CD8-positive, alpha-beta memory T cell (primary cell): ENCODE results near the gene P2RX1. TPM values are rescaled to one million over a fixed set of nuclear protein-coding genes. Genes with fewer than 3 reads are reported as not detected.

Experiments
- CTCF ChIA-PET: fragments of 350-600 bp; sonication (Branson Sonifier 250); formaldehyde crosslinking; loops from one replicate; lab custom pipeline; 2021; ENCODE audit warnings: antibody characterized with exemption; lab: Charles Lee
- POLR2A ChIA-PET: fragments of 350-600 bp; sonication (Branson Sonifier 250); formaldehyde crosslinking; loops from one replicate; lab custom pipeline; 2021; ENCODE audit warnings: antibody characterized with exemption; lab: Charles Lee
- DNase-seq, 5 donors: peaks; one replicate each; pipeline versions ENCODE4 v3.0.0 to v3.0.0-alpha.2; 2020 to 2022; ENCODE audit warnings: mixed read lengths in 1 of 5
- H3K27ac ChIP-seq: one replicate; pipeline ENCODE4 v1.7.0; 2013; ENCODE audit warnings: low read depth, mild to moderate bottlenecking, low read length, moderate library complexity
- H3K27me3 ChIP-seq: 2 replicates; pipeline ENCODE4 v1.7.0; 2013; ENCODE audit warnings: low read length, mild to moderate bottlenecking; ENCODE audit not compliant: insufficient read depth, poor library complexity, severe bottlenecking
- H3K36me3 ChIP-seq: 2 replicates; pipeline ENCODE4 v1.7.0; 2013; ENCODE audit warnings: mild to moderate bottlenecking, low read length, moderate library complexity; ENCODE audit not compliant: insufficient read depth
- H3K4me1 ChIP-seq: 2 replicates; pipeline ENCODE4 v1.7.0; 2013; ENCODE audit warnings: mild to moderate bottlenecking, low read length, moderate library complexity; ENCODE audit not compliant: insufficient read depth
- H3K4me3 ChIP-seq: 2 replicates; pipeline ENCODE4 v1.7.0; 2013; ENCODE audit warnings: mild to moderate bottlenecking, low read length
- H3K9me3 ChIP-seq: 2 replicates; pipeline ENCODE4 v1.7.0; 2013; ENCODE audit warnings: mild to moderate bottlenecking, low read length
- H3K27ac Mint-ChIP-seq, 8 donors: one replicate each; pipeline ENCODE4 v1.8.0; 2020 to 2021; ENCODE audit warnings: mixed read lengths in 8 of 8, mild to moderate bottlenecking in 6 of 8, inconsistent platforms in 3 of 8, moderate library complexity in 3 of 8
- H3K27me3 Mint-ChIP-seq, 2 donors: one replicate each; pipeline ENCODE4 v1.8.0; 2020 to 2021; ENCODE audit warnings: mixed read lengths in 2 of 2, mild to moderate bottlenecking in 1 of 2, moderate library complexity in 1 of 2
- H3K36me3 Mint-ChIP-seq, 3 donors: one replicate each; pipeline ENCODE4 v1.8.0; 2020 to 2021; ENCODE audit warnings: mixed read lengths in 3 of 3, inconsistent platforms in 1 of 3, mild to moderate bottlenecking in 1 of 3
- H3K4me1 Mint-ChIP-seq, 3 donors: one replicate each; pipeline ENCODE4 v1.8.0; 2020 to 2021; ENCODE audit warnings: mixed read lengths in 3 of 3, inconsistent platforms in 1 of 3, mild to moderate bottlenecking in 1 of 3
- H3K4me3 Mint-ChIP-seq, 7 donors: one replicate each; pipeline ENCODE4 v1.8.0; 2020 to 2021; ENCODE audit warnings: mixed read lengths in 7 of 7, mild to moderate bottlenecking in 6 of 7, moderate library complexity in 4 of 7, inconsistent platforms in 2 of 7
- H3K9me3 Mint-ChIP-seq, 5 donors: one replicate each; pipeline ENCODE4 v1.8.0; 2020 to 2022; ENCODE audit warnings: mixed read lengths in 5 of 5, mild to moderate bottlenecking in 3 of 5, moderate library complexity in 2 of 5, inconsistent platforms in 1 of 5
- polyA plus RNA-seq: library from polyadenylated mRNA; unstranded; fragments of 300-500 nt; fragmentation: Illumina TruSeq; gene quantifications from one replicate; pipeline ENCODE4 v1.2.3, GENCODE V29; 2021
- total RNA-seq, 2 experiments: library from RNA; stranded (reverse); gene quantifications; one replicate each; pipeline ENCODE4 v1.2.3, GENCODE V29; 2021

The P2RX1 gene
- total and polyA plus RNA-seq, 3 experiments from 2014 or later, result 0.13 to 0.22 TPM; not detected in 1

- no peaks in the 10 kb centered on the region for H3K36me3 Mint-ChIP-seq
- no peaks in the 10 kb centered on the region for H3K27me3 Mint-ChIP-seq
- Histone ChIP-seq H3K27ac (no peak overlapping the region), H3K4me3 (no peak overlapping the region), H3K4me1 (peaks cover 26% of the 10 kb centered on the region), H3K27me3 (no peaks in the 10 kb centered on the region), H3K9me3 (no peaks in the 10 kb centered on the region), H3K36me3 (no peaks in the 10 kb centered on the region)
- peak overlapping the region in 7 of 8 donors; percentile 31 to 94 (median 72) for H3K27ac Mint-ChIP-seq
- CTCF ChIA-PET, result no interaction called here
- peaks cover 19 to 21% (median 19%) of the 10 kb centered on the region in 3 donors for H3K4me1 Mint-ChIP-seq
- no peak for DNase-seq
- POLR2A ChIA-PET, result no interaction called here
- no peak overlapping the region for H3K4me3 Mint-ChIP-seq
- H3K9me3 Mint-ChIP-seq, result no peaks in the 10 kb centered on the region
Observed at GRCh38 chr17:3909257-3909656, 7.0 kb downstream of the P2RX1 start.

GRCh38 chr17:3907483-3908216 is 8.6 kb downstream of the P2RX1 start:
- ChIA-PET CTCF (interaction anchor here (1.1 to 1.8 kb wide), 2 partner anchors 47 to 62 kb away, joined by 3 to 7 read pairs; partner anchors contain the start of gene NCBP3), POLR2A (no interaction called here)
- Mint-ChIP-seq H3K27ac (peak overlapping the region in 3 of 8 donors; percentile 36 to 52 (median 51)), H3K9me3 (no peaks in the 10 kb centered on the region), H3K36me3 (no peaks in the 10 kb centered on the region), H3K4me1 (peaks cover 10 to 12% (median 10%) of the 10 kb centered on the region in 3 donors), H3K27me3 (no peaks in the 10 kb centered on the region), H3K4me3 (no peak overlapping the region)
- Histone ChIP-seq H3K36me3 (no peaks in the 10 kb centered on the region), H3K4me3 (no peak overlapping the region), H3K27me3 (no peaks in the 10 kb centered on the region), H3K9me3 (no peaks in the 10 kb centered on the region), H3K4me1 (peaks cover 16% of the 10 kb centered on the region), H3K27ac (no peak overlapping the region)
- no peak for DNase-seq

DNA sequence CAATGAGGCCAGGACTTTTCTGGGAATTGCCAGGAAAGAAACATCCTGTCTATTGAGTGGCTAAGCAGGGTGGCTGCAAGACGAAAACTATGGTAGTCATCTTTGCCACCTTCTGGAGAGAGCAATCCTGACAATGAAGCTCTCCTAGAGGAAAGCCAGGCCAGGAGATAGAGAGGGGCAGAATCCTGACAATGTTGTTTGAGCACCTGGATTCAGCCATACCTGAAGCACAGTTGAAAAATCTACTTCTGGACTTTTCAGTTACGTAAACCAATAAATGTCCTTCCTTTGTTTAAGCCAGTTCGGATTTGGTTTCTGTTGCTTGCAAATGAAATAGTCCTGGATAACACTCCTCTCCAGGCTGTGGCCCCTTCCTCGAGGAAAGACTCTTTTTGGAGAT is 9.4 kb downstream of the P2RX1 start:
- H3K4me3 Mint-ChIP-seq, result no peak overlapping the region
- H3K4me1 Mint-ChIP-seq, result peaks cover 10 to 12% (median 10%) of the 10 kb centered on the region in 3 donors
- H3K4me3 ChIP-seq, result no peak overlapping the region
- ChIA-PET CTCF (interaction anchor here (1.1 to 1.8 kb wide), 2 partner anchors 47 to 61 kb away, joined by 3 to 7 read pairs; partner anchors contain the start of gene NCBP3), POLR2A (no interaction called here)
- no peak for DNase-seq
- no peaks in the 10 kb centered on the region for H3K9me3 ChIP-seq
- H3K9me3 Mint-ChIP-seq, result no peaks in the 10 kb centered on the region
- no peak overlapping the region for H3K27ac ChIP-seq
- H3K36me3 Mint-ChIP-seq, result no peaks in the 10 kb centered on the region
- H3K36me3 ChIP-seq, result no peaks in the 10 kb centered on the region
- no peaks in the 10 kb centered on the region for H3K27me3 Mint-ChIP-seq
- H3K27me3 ChIP-seq, result no peaks in the 10 kb centered on the region
- H3K27ac Mint-ChIP-seq, result no peak overlapping the region
- H3K4me1 ChIP-seq, result peaks cover 16% of the 10 kb centered on the region

- CTCF ChIA-PET, result interaction anchor here (2.1 to 2.8 kb wide), 2 partner anchors 8 to 170 kb away, joined by 5 to 14 read pairs; no protein-coding TSS in a partner anchor
- no peaks in the 10 kb centered on the region for H3K4me1 Mint-ChIP-seq
- no peaks in the 10 kb centered on the region for H3K27me3 ChIP-seq
- no peaks in the 10 kb centered on the region for H3K27me3 Mint-ChIP-seq
- DNase-seq, result no peak
- H3K9me3 ChIP-seq, result no peaks in the 10 kb centered on the region
- H3K27ac ChIP-seq, result no peak overlapping the region
- H3K36me3 Mint-ChIP-seq, result no peaks in the 10 kb centered on the region
- POLR2A ChIA-PET, result no interaction called here
- no peaks in the 10 kb centered on the region for H3K36me3 ChIP-seq
- no peaks in the 10 kb centered on the region for H3K4me1 ChIP-seq
- H3K9me3 Mint-ChIP-seq, result no peaks in the 10 kb centered on the region
- H3K27ac Mint-ChIP-seq, result no peak overlapping the region
- no peak overlapping the region for H3K4me3 ChIP-seq
- H3K4me3 Mint-ChIP-seq, result no peak overlapping the region
Observed at GRCh38 chr17:3905017-3905520, 11.2 kb downstream of the P2RX1 start.

DNA sequence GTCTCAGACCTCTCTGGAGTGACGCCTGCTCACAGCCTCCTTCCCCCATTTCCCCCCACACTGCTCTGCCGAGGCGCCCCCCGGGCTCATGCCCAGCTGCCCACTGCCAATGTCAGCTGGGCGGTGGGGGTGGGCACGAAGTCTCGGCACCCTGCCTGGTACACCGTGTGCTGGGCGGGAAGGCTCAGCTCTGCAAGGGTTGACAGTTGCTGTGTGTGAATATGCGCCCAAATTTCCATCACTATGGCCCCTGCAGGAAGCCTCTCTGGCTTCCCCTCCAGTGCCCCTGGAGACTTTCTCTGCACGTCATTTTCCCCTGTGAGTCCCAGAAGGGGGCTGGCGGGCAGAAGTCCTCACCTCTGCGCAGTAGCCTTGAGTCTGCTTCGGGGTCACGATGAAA is 11.8 kb downstream of the P2RX1 start:
- H3K4me3 ChIP-seq, result no peak overlapping the region
- H3K36me3 Mint-ChIP-seq, result no peaks in the 10 kb centered on the region
- ChIA-PET POLR2A (no interaction called here), CTCF (interaction anchor here (2.1 to 2.8 kb wide), 2 partner anchors 9 to 170 kb away, joined by 5 to 14 read pairs; no protein-coding TSS in a partner anchor)
- no peaks in the 10 kb centered on the region for H3K9me3 Mint-ChIP-seq
- H3K36me3 ChIP-seq, result no peaks in the 10 kb centered on the region
- H3K27ac ChIP-seq, result no peak overlapping the region
- no peaks in the 10 kb centered on the region for H3K4me1 Mint-ChIP-seq
- H3K27ac Mint-ChIP-seq, result no peak overlapping the region
- no peak for DNase-seq
- no peaks in the 10 kb centered on the region for H3K27me3 Mint-ChIP-seq
- H3K4me1 ChIP-seq, result no peaks in the 10 kb centered on the region
- H3K27me3 ChIP-seq, result no peaks in the 10 kb centered on the region
- no peaks in the 10 kb centered on the region for H3K9me3 ChIP-seq
- no peak overlapping the region for H3K4me3 Mint-ChIP-seq

DNA sequence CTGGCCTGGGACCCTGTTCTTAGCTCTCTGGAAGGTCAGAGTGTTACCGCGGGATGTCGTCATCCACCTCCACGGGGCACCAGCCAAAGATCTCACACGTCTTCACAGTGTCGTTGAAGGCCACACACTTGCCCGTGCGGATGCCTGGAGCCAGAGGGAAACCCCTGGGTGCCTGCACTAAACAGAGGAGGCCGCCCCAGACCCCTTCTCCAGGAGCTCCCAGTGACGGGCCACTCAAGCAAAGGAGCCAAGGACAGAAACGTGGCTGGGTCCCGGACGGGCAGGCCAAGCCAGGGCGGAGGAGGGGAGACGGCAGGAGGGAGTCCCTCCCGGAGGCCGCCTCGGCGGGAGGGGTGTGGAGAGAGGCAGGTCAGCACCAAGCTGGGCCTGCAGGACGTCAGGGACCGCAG is 12.4 kb downstream of the P2RX1 start:
- no peaks in the 10 kb centered on the region for H3K4me1 ChIP-seq
- ChIA-PET POLR2A (no interaction called here), CTCF (interaction anchor here (2.1 to 2.8 kb wide), 2 partner anchors 10 to 171 kb away, joined by 5 to 14 read pairs; no protein-coding TSS in a partner anchor)
- no peaks in the 10 kb centered on the region for H3K27me3 Mint-ChIP-seq
- H3K4me3 ChIP-seq, result no peak overlapping the region
- H3K4me1 Mint-ChIP-seq, result no peaks in the 10 kb centered on the region
- no peak overlapping the region for H3K27ac ChIP-seq
- no peaks in the 10 kb centered on the region for H3K27me3 ChIP-seq
- H3K36me3 Mint-ChIP-seq, result no peaks in the 10 kb centered on the region
- H3K36me3 ChIP-seq, result no peaks in the 10 kb centered on the region
- no peaks in the 10 kb centered on the region for H3K9me3 Mint-ChIP-seq
- no peaks in the 10 kb centered on the region for H3K9me3 ChIP-seq
- DNase-seq, result no peak
- H3K4me3 Mint-ChIP-seq, result no peak overlapping the region
- H3K27ac Mint-ChIP-seq, result no peak overlapping the region

DNA sequence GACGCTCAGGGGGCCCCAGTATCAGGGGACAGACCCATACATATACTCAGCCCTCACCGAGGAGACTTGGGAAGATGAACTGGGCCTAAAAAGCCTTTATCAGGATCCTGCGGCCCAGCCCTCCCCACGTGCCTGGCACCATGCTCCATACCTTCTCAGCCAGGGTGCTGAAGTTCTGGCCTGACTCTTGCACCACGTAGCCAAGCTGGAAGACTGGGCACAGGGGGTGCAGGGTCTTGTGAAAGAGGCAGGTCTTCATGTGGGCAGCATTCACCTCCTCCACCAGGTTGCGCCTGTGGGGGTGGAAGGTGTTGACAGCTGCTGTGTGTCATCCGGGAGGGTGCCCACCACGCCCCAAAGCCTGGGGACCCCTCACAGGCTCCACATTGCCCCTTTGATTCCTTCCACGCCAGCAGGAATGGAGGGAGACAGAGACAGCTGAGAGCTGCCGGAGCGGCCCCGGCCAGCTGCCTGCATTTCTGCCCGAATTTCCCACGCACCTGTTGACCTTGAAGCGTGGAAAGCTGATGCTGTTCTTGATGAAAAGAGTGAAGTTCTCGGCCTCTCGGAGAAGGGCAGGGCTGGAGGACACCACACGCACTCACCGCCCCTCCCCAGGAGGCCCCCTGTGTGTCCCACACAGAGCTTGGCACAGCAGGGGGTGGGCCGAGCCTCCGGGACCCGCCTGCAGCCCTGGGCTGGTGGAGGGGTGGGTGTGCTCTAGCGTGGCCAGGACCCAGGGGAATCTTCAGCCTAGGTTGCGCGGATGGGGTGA is 13.0 kb downstream of the P2RX1 start:
- CTCF ChIA-PET, result interaction anchor here (1.4 to 2.8 kb wide), 4 partner anchors 10 to 171 kb away, joined by 3 to 14 read pairs (median 5); no protein-coding TSS in a partner anchor
- H3K27me3 Mint-ChIP-seq, result no peaks in the 10 kb centered on the region

More for the DNA sequence above, 13.0 kb downstream of the P2RX1 start:
- Histone ChIP-seq H3K27me3 (no peaks in the 10 kb centered on the region), H3K4me3 (no peak overlapping the region), H3K4me1 (no peaks in the 10 kb centered on the region), H3K27ac (no peak overlapping the region), H3K36me3 (no peaks in the 10 kb centered on the region), H3K9me3 (no peaks in the 10 kb centered on the region)
- no peak for DNase-seq
- Mint-ChIP-seq H3K4me1 (no peaks in the 10 kb centered on the region), H3K27ac (no peak overlapping the region), H3K9me3 (no peaks in the 10 kb centered on the region), H3K36me3 (no peaks in the 10 kb centered on the region), H3K4me3 (no peak overlapping the region)
- POLR2A ChIA-PET, result interaction anchor here (0.6 kb wide), 1 partner anchor 10 kb away, joined by 3 read pairs; no protein-coding TSS in a partner anchor
